ENCODE data around the gene SCG3.
A peak's percentile ranks its signal among the peaks of the same experiment; 100 is the strongest.

The SCG3 gene

DNA sequence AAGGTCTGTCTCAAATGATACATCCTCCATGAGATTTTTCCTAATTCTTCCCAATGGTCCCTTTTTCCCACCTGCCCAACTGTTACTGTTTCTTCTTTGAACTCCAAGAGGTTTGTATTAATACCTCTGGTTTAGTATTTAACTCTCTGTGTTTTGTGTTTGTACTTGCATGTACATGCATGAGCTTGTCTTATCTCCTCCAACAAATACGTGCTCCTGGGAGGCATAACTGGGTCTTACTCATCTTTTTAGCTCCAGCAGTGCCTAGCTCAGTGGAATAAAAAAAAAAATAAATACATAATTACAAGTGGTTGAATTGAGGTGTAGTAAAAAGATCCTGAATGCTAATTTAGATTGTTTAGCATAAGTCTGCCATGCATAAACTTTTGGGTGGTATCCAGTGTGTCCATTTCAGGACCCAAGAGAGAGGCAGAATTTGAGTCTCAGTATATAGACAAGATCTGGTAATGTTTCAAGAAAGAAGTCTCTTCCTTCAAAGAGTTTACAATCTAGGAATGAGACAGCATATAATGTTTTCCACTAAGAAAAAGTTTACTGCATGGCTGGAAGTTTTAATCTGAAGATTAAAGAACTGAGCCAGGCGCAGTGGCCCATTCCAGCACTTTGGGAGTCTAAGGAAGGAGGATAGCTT, 57.9 kb downstream of the SCG3 start:
- DNase-seq = no peak
- H2BK5ac ChIP-seq (ENCODE audit: low read depth, low read length, poor library complexity, severe bottlenecking) = no peak overlapping the region
- no peak overlapping the region for H3K18ac ChIP-seq (ENCODE audit: low read depth in 1 of 2, low read length in 2 of 2)
- H2AFZ ChIP-seq (ENCODE audit: low read depth, low read length) = no peak overlapping the region
- H4K91ac ChIP-seq (ENCODE audit: low read length) = no peak overlapping the region
- H3K4me3 ChIP-seq (ENCODE audit: insufficient read depth in 1 of 2, low read depth in 1 of 2, low read length in 2 of 2) = no peak overlapping the region
- no peaks in the 10 kb centered on the region for H3K79me1 ChIP-seq (replicated peaks; ENCODE audit: low read length, poor library complexity, severe bottlenecking)
- WGBS = 100% methylated on average over 1 of the region's 2 CpGs
- no peaks in the 10 kb centered on the region for H3K9me3 ChIP-seq (ENCODE audit: control insufficient read depth, low read length)
- H3K9ac ChIP-seq (ENCODE audit: low read length) = no peak overlapping the region
- no peak overlapping the region for H3K4me2 ChIP-seq (ENCODE audit: low read length, poor library complexity, severe bottlenecking)
- peaks cover 0 to 21% of the 10 kb centered on the region in 2 experiments for H3K27me3 ChIP-seq (ENCODE audit: control insufficient read depth in 1 of 2, insufficient read depth in 1 of 2, low read length in 2 of 2)
- H3K23ac ChIP-seq (ENCODE audit: low read length in 2 of 2) = no peak overlapping the region
- H3K14ac ChIP-seq (ENCODE audit: low read length in 2 of 2) = no peak overlapping the region
- peaks cover 0 to 2% of the 10 kb centered on the region in 2 experiments for H3K36me3 ChIP-seq (ENCODE audit: control insufficient read depth in 1 of 2, insufficient read depth in 2 of 2, low read depth in 1 of 2, low read length in 2 of 2)
- H2BK12ac ChIP-seq (ENCODE audit: low read length in 2 of 2) = no peak overlapping the region
- H2BK120ac ChIP-seq (ENCODE audit: low read depth, low read length) = no peak overlapping the region
- H3K27ac ChIP-seq (ENCODE audit: low read length, poor library complexity, severe bottlenecking) = no peak overlapping the region
- no peak overlapping the region for H2AK5ac ChIP-seq (ENCODE audit: low read length, severe bottlenecking)
- no peak overlapping the region for H3K4ac ChIP-seq (ENCODE audit: low read depth in 1 of 2, low read length in 2 of 2)
- H3K4me1 ChIP-seq (ENCODE audit: control insufficient read depth, insufficient read depth, low read depth, low read length) = peaks cover 13% of the 10 kb centered on the region
- no peak overlapping the region for H2BK15ac ChIP-seq (ENCODE audit: low read depth, poor library complexity, severe bottlenecking)
- H4K8ac ChIP-seq (ENCODE audit: low read length) = no peak overlapping the region

GRCh38 chr15:51749307-51749706, 68.0 kb downstream of the SCG3 start:
- Histone ChIP-seq H3K4ac (ENCODE audit: low read depth in 1 of 2, low read length in 2 of 2) (no peak overlapping the region), H3K9ac (ENCODE audit: low read length) (no peak overlapping the region), H3K9me3 (ENCODE audit: control insufficient read depth, low read length) (no peaks in the 10 kb centered on the region), H2BK120ac (ENCODE audit: low read depth, low read length) (no peak overlapping the region), H3K23ac (ENCODE audit: low read length in 2 of 2) (no peak overlapping the region), H4K8ac (ENCODE audit: low read length) (no peak overlapping the region), H2AK5ac (ENCODE audit: low read length, severe bottlenecking) (no peak overlapping the region), H3K27ac (ENCODE audit: low read length, poor library complexity, severe bottlenecking) (no peak overlapping the region), H3K36me3 (ENCODE audit: control insufficient read depth in 1 of 2, insufficient read depth in 2 of 2, low read depth in 1 of 2, low read length in 2 of 2) (no peaks in the 10 kb centered on the region), H2BK12ac (ENCODE audit: low read length in 2 of 2) (no peak overlapping the region), H3K4me2 (ENCODE audit: low read length, poor library complexity, severe bottlenecking) (no peak overlapping the region), H3K27me3 (ENCODE audit: control insufficient read depth in 1 of 2, insufficient read depth in 1 of 2, low read length in 2 of 2) (peaks cover 26 to 48% of the 10 kb centered on the region in 2 experiments), H2BK5ac (ENCODE audit: low read depth, low read length, poor library complexity, severe bottlenecking) (no peak overlapping the region), H3K18ac (ENCODE audit: low read depth in 1 of 2, low read length in 2 of 2) (no peak overlapping the region), H2BK15ac (ENCODE audit: low read depth, poor library complexity, severe bottlenecking) (no peak overlapping the region), H3K79me1 (replicated peaks; ENCODE audit: low read length, poor library complexity, severe bottlenecking) (no peaks in the 10 kb centered on the region), H3K4me3 (ENCODE audit: insufficient read depth in 1 of 2, low read depth in 1 of 2, low read length in 2 of 2) (no peak overlapping the region), H4K91ac (ENCODE audit: low read length) (no peak overlapping the region), H3K14ac (ENCODE audit: low read length in 2 of 2) (no peak overlapping the region), H2AFZ (ENCODE audit: low read depth, low read length) (no peak overlapping the region), H3K4me1 (ENCODE audit: control insufficient read depth, insufficient read depth, low read depth, low read length) (peaks cover 8% of the 10 kb centered on the region)
- no peak for DNase-seq
- 79% methylated on average over 5 of the region's 5 CpGs for WGBS

- no peak overlapping the region for H2BK120ac ChIP-seq (ENCODE audit: low read depth, low read length)
- no peak overlapping the region for H2AK5ac ChIP-seq (ENCODE audit: low read length, severe bottlenecking)
- H3K14ac ChIP-seq (ENCODE audit: low read length in 2 of 2) = no peak overlapping the region
- peaks cover 8% of the 10 kb centered on the region for H3K4me1 ChIP-seq (ENCODE audit: control insufficient read depth, insufficient read depth, low read depth, low read length)
- H3K4me3 ChIP-seq (ENCODE audit: insufficient read depth in 1 of 2, low read depth in 1 of 2, low read length in 2 of 2) = no peak overlapping the region
- no peaks in the 10 kb centered on the region for H3K9me3 ChIP-seq (ENCODE audit: control insufficient read depth, low read length)
- H2BK15ac ChIP-seq (ENCODE audit: low read depth, poor library complexity, severe bottlenecking) = no peak overlapping the region
- H4K8ac ChIP-seq (ENCODE audit: low read length) = no peak overlapping the region
- no peak overlapping the region for H2BK12ac ChIP-seq (ENCODE audit: low read length in 2 of 2)
- H3K4me2 ChIP-seq (ENCODE audit: low read length, poor library complexity, severe bottlenecking) = no peak overlapping the region
- no peak overlapping the region for H3K4ac ChIP-seq (ENCODE audit: low read depth in 1 of 2, low read length in 2 of 2)
- no peaks in the 10 kb centered on the region for H3K36me3 ChIP-seq (ENCODE audit: control insufficient read depth in 1 of 2, insufficient read depth in 2 of 2, low read depth in 1 of 2, low read length in 2 of 2)
- H3K18ac ChIP-seq (ENCODE audit: low read depth in 1 of 2, low read length in 2 of 2) = no peak overlapping the region
- H3K27me3 ChIP-seq (ENCODE audit: control insufficient read depth in 1 of 2, insufficient read depth in 1 of 2, low read length in 2 of 2) = peaks cover 26 to 51% of the 10 kb centered on the region in 2 experiments
- H4K91ac ChIP-seq (ENCODE audit: low read length) = no peak overlapping the region
- no peak overlapping the region for H2AFZ ChIP-seq (ENCODE audit: low read depth, low read length)
- H3K27ac ChIP-seq (ENCODE audit: low read length, poor library complexity, severe bottlenecking) = no peak overlapping the region
- no peak overlapping the region for H3K23ac ChIP-seq (ENCODE audit: low read length in 2 of 2)
- no peak for DNase-seq
- no peaks in the 10 kb centered on the region for H3K79me1 ChIP-seq (replicated peaks; ENCODE audit: low read length, poor library complexity, severe bottlenecking)
- no peak overlapping the region for H2BK5ac ChIP-seq (ENCODE audit: low read depth, low read length, poor library complexity, severe bottlenecking)
- no peak overlapping the region for H3K9ac ChIP-seq (ENCODE audit: low read length)
- 71% methylated on average over 4 of the region's 4 CpGs for WGBS
Observed at GRCh38 chr15:51750186-51750585, 68.9 kb downstream of the SCG3 start.

- H3K23ac ChIP-seq (ENCODE audit: low read length in 2 of 2) = no peak within 1 kb of the TSS
- H3K4me3 ChIP-seq (ENCODE audit: insufficient read depth in 1 of 2, low read depth in 1 of 2, low read length in 2 of 2) = peak within 1 kb of the TSS; percentile 76 to 90
- H3K14ac ChIP-seq (ENCODE audit: low read length in 2 of 2) = no peak within 1 kb of the TSS
- H3K79me1 ChIP-seq (replicated peaks; ENCODE audit: low read length, poor library complexity, severe bottlenecking) = no peaks in the 10 kb centered on the region
- no peaks in the 10 kb centered on the region for H3K36me3 ChIP-seq (ENCODE audit: control insufficient read depth in 1 of 2, insufficient read depth in 2 of 2, low read depth in 1 of 2, low read length in 2 of 2)
- no peak within 1 kb of the TSS for H2AK5ac ChIP-seq (ENCODE audit: low read length, severe bottlenecking)
- H4K8ac ChIP-seq (ENCODE audit: low read length) = no peak within 1 kb of the TSS
- peak within 1 kb of the TSS; percentile 100 for H3K4me2 ChIP-seq (ENCODE audit: low read length, poor library complexity, severe bottlenecking)
- H2BK12ac ChIP-seq (ENCODE audit: low read length in 2 of 2) = no peak within 1 kb of the TSS
- peak within 1 kb of the TSS; percentile 80 for H3K9ac ChIP-seq (ENCODE audit: low read length)
- H2BK120ac ChIP-seq (ENCODE audit: low read depth, low read length) = no peak within 1 kb of the TSS
- peak within 1 kb of the TSS in 1 of 2 experiments; percentile 7 for H3K18ac ChIP-seq (ENCODE audit: low read depth in 1 of 2, low read length in 2 of 2)
- H3K4me1 ChIP-seq (ENCODE audit: control insufficient read depth, insufficient read depth, low read depth, low read length) = peaks cover 8% of the 10 kb centered on the region
- H3K4ac ChIP-seq (ENCODE audit: low read depth in 1 of 2, low read length in 2 of 2) = no peak within 1 kb of the TSS
- H2BK15ac ChIP-seq (ENCODE audit: low read depth, poor library complexity, severe bottlenecking) = peak within 1 kb of the TSS; percentile 38
- peak; percentile 34 for DNase-seq
- H3K27me3 ChIP-seq (ENCODE audit: control insufficient read depth in 1 of 2, insufficient read depth in 1 of 2, low read length in 2 of 2) = peaks cover 26 to 59% of the 10 kb centered on the region in 2 experiments
- H2BK5ac ChIP-seq (ENCODE audit: low read depth, low read length, poor library complexity, severe bottlenecking) = no peak within 1 kb of the TSS
- no peak within 1 kb of the TSS for H4K91ac ChIP-seq (ENCODE audit: low read length)
- H3K27ac ChIP-seq (ENCODE audit: low read length, poor library complexity, severe bottlenecking) = no peak within 1 kb of the TSS
- H3K9me3 ChIP-seq (ENCODE audit: control insufficient read depth, low read length) = no peaks in the 10 kb centered on the region
- H2AFZ ChIP-seq (ENCODE audit: low read depth, low read length) = peak within 1 kb of the TSS; percentile 89
- WGBS = 11% methylated on average over 42 of the region's 65 CpGs
Observed at GRCh38 chr15:51750792-51751696, 69.7 kb downstream of the SCG3 start, which contains the start of gene TMOD2. TSS of gene TMOD2 (plus strand) at chr15:51751597. CDS start at chr15:51766442, 14,845 bp downstream.

All from mesenchymal stem cell (in vitro differentiated cells and primary cell).